GM12878 (cell line): ENCODE results near the gene CTRB2. TPM values are rescaled to one million over a fixed set of nuclear protein-coding genes. Genes with fewer than 3 reads are reported as not detected.

ENCODE experiments used
- ATAC-seq: fragments of 200-7000 bp; cut with Tn5 transposase; 3 replicates; pipeline ENCODE4 v1.9.1; 2020; ENCODE audit warnings: mild to moderate bottlenecking, moderate library complexity
- BruUV-seq: library from RNA; stranded (reverse); fragments of 400-500 nt; replicated peaks from 2 replicates; lab custom pipeline; 2021; lab: Mats Ljungman, UMichigan
- CTCF ChIA-PET: fragments of 300-600 bp; sonication (Branson Sonifier 250); formaldehyde crosslinking; extraction: SDS; loops from one replicate; lab custom pipeline; 2021; ENCODE audit warnings: inconsistent platforms; lab: Yijun Ruan, JAX
- POLR2A ChIA-PET: fragments of 350-600 bp; formaldehyde crosslinking; extraction: SDS; loops from one replicate; lab custom pipeline; 2021; ENCODE audit warnings: inconsistent platforms; lab: Charles Lee
- RAD21 ChIA-PET: fragments of 300-600 bp; sonication (Branson Sonifier 250); formaldehyde crosslinking; loops from one replicate; lab custom pipeline; 2023; ENCODE audit warnings: antibody characterized with exemption; ENCODE audit not compliant: unreplicated experiment; lab: Charles Lee
- SMC1A ChIA-PET: fragments of 300-600 bp; sonication (Branson Sonifier 250); formaldehyde crosslinking; loops from one replicate; lab custom pipeline; 2023; ENCODE audit not compliant: unreplicated experiment, uncharacterized antibody; lab: Charles Lee
- DNase-seq: peaks from one replicate; pipeline ENCODE4 v3.0.0-alpha.2; 2011; ENCODE audit warnings: low read depth, low spot score
- FAIRE-seq: peaks from 3 replicates; lab custom pipeline; 2011; peaks lifted over from hg19 to GRCh38; lab: Jason Lieb, UNC
- H2AFZ ChIP-seq: 2 replicates; pipeline ENCODE4 v1.6.0; 2011; ENCODE audit warnings: low read depth, low read length, control low read depth; ENCODE audit not compliant: control insufficient read depth
- H3K27ac ChIP-seq: 2 replicates; pipeline ENCODE4 v1.5.1; 2011; ENCODE audit warnings: control low read depth; ENCODE audit not compliant: control insufficient read depth, insufficient read depth
- H3K27me3 ChIP-seq, 2 experiments: replicated peaks in 1 of 2; 2 replicates each; pipeline versions ENCODE4 v1.6.0 to v1.6.1; 2011; ENCODE audit warnings: low read length in 1 of 2; ENCODE audit not compliant: control insufficient read depth in 2 of 2, insufficient read depth in 2 of 2
- H3K36me3 ChIP-seq, 2 experiments: 2 replicates each; pipeline ENCODE4 v1.5.1; 2011; ENCODE audit warnings: low read length in 1 of 2; ENCODE audit not compliant: control insufficient read depth in 2 of 2, insufficient read depth in 2 of 2
- H3K4me1 ChIP-seq: 2 replicates; pipeline ENCODE4 v1.6.1; 2011; ENCODE audit warnings: mild to moderate bottlenecking, low read length, moderate library complexity, mixed read lengths; ENCODE audit not compliant: control insufficient read depth, insufficient read depth
- H3K4me2 ChIP-seq: 2 replicates; pipeline ENCODE4 v1.6.0; 2011; ENCODE audit warnings: control low read depth; ENCODE audit not compliant: control insufficient read depth, insufficient read depth
- H3K4me3 ChIP-seq: fragments of 200-600 bp; sonication (generic); 2 replicates; pipeline ENCODE4 v1.5.1; 2016
- H3K79me2 ChIP-seq: 2 replicates; pipeline ENCODE4 v1.6.0; 2011; ENCODE audit warnings: low read length; ENCODE audit not compliant: control insufficient read depth, insufficient read depth
- H3K9ac ChIP-seq: 2 replicates; pipeline ENCODE4 v1.8.0; 2011; ENCODE audit warnings: low read length, control low read depth, mixed read lengths; ENCODE audit not compliant: control insufficient read depth, insufficient read depth
- H3K9me3 ChIP-seq: replicated peaks from 3 replicates; pipeline ENCODE4 v1.5.1; 2011; ENCODE audit warnings: mild to moderate bottlenecking, low read length; ENCODE audit not compliant: control insufficient read depth, insufficient read depth
- H4K20me1 ChIP-seq: 2 replicates; pipeline ENCODE4 v1.6.0; 2011; ENCODE audit not compliant: control insufficient read depth, insufficient read depth
- BRCA1 ChIP-seq: IDR thresholded peaks from 2 replicates; pipeline ENCODE4 v1.6.1; 2011; ENCODE audit warnings: low read depth, low read length, improper control_type of control experiment
- CBX3 ChIP-seq: fragments of 200-600 bp; sonication (generic); IDR thresholded peaks from 2 replicates; pipeline ENCODE4 v1.6.1; 2016; ENCODE audit warnings: low read depth, borderline replicate concordance
- CEBPB ChIP-seq, 2 experiments: fragments of 150-350 bp in 1 of 2; IDR thresholded peaks; 2 replicates each; pipeline ENCODE4 v1.6.1; 2012 to 2014; ENCODE audit warnings: low read depth in 2 of 2, low read length in 2 of 2, borderline replicate concordance in 1 of 2, inconsistent platforms in 1 of 2
- LARP7 ChIP-seq: fragments of 450-650 bp; IDR thresholded peaks from 2 replicates; pipeline ENCODE4 v1.6.1; 2017; ENCODE audit warnings: mild to moderate bottlenecking
- NFIC ChIP-seq: IDR thresholded peaks from 2 replicates; pipeline ENCODE4 v1.6.1; 2012; ENCODE audit warnings: low read depth, mild to moderate bottlenecking, inconsistent platforms, low read length, moderate library complexity
- NR2F1 ChIP-seq: fragments of 450-650 bp; conservative IDR thresholded peaks from 2 replicates; pipeline ENCODE4 v1.6.1; 2017; ENCODE audit warnings: mild to moderate bottlenecking
- PAX5 ChIP-seq: IDR thresholded peaks from 2 replicates; pipeline ENCODE4 v1.6.1; 2011; ENCODE audit warnings: low read depth, low read length, borderline replicate concordance
- PML ChIP-seq: IDR thresholded peaks from 2 replicates; pipeline ENCODE4 v1.6.1; 2012; ENCODE audit warnings: low read length, inconsistent platforms
- POLR2A ChIP-seq: IDR thresholded peaks from 2 replicates; pipeline ENCODE4 v1.6.1; 2011; ENCODE audit warnings: low read depth, mild to moderate bottlenecking, low read length
- RB1 ChIP-seq: fragments of 450-650 bp; formaldehyde crosslinking; IDR thresholded peaks from 2 replicates; pipeline ENCODE4 v1.6.1; 2017; ENCODE audit warnings: mild to moderate bottlenecking, borderline replicate concordance
- TCF7 ChIP-seq: IDR thresholded peaks from 2 replicates; pipeline ENCODE4 v1.6.1; 2014; ENCODE audit warnings: antibody characterized with exemption, borderline replicate concordance
- ZBED1 ChIP-seq: IDR thresholded peaks from 2 replicates; pipeline ENCODE4 v1.6.1; 2016; ENCODE audit warnings: borderline replicate concordance
- WGBS: methylation state at CpG from one replicate; pipeline ENCODE4 v1.1.6; 2016; ENCODE audit warnings: low lambda C conversion rate; ENCODE audit not compliant: insufficient replicate concordance, insufficient coverage; ENCODE audit errors: missing lambda C conversion rate; 5-methylcytosine and 5-hydroxymethylcytosine counted together
- in situ Hi-C: fragments of 300-500 bp; cut with MboI; formaldehyde crosslinking; loops from 9 replicates; pipeline ENCODE4 v1.14.3; 2018; ENCODE audit warnings: mixed read lengths
- intact Hi-C: fragments of 100-400 bp; cut with micrococcal nuclease; formaldehyde crosslinking; loops from one replicate; pipeline ENCODE4 v1.14.2; 2022; ENCODE audit not compliant: unreplicated experiment
- polyA plus RNA-seq, 11 experiments: library from polyadenylated mRNA; depleted of rRNA in 4 of 11; unstranded in 6 of 11; stranded (reverse) in 5 of 11; fragments of >200 nt; fragmentation: Nextera tagmentation in 4 of 11; fragmentation: Illumina TruSeq in 1 of 11; extraction: Ambion mirVana in 4 of 11; extraction: Trizol in 1 of 11; gene quantifications; 1 replicate in 1 of 11; 2 replicates in 10 of 11; pipeline versions ENCODE4 v1.2.1 to v1.2.3, GENCODE V29; 2011 to 2016; ENCODE audit warnings: inconsistent platforms in 2 of 11, missing spikeins in 2 of 11, low read depth in 1 of 11
- total RNA-seq, 4 experiments: library from RNA; depleted of rRNA in 3 of 4; stranded (reverse); fragments of >200 nt in 3 of 4; fragmentation: Illumina TruSeq in 1 of 4; extraction: Trizol in 1 of 4; gene quantifications; 2 replicates each; pipeline versions ENCODE4 v1.2.1 to v1.2.3, GENCODE V29; 2013 to 2021
- TF ChIP-seq, protein P1 (sequence below): IDR thresholded peaks from 2 replicates; pipeline ENCODE4 v1.6.1; 2011; ENCODE audit warnings: borderline replicate concordance, low read depth, mild to moderate bottlenecking, moderate library complexity, low read length; ENCODE audit not compliant: insufficient read depth, poor library complexity, severe bottlenecking

The CTRB2 gene
- total and polyA plus RNA-seq, 10 of the 15 experiments (the other 5 are each of a cell fraction or from before 2014, with no cell fraction given), result 9.4 TPM; not detected in 9

DNA sequence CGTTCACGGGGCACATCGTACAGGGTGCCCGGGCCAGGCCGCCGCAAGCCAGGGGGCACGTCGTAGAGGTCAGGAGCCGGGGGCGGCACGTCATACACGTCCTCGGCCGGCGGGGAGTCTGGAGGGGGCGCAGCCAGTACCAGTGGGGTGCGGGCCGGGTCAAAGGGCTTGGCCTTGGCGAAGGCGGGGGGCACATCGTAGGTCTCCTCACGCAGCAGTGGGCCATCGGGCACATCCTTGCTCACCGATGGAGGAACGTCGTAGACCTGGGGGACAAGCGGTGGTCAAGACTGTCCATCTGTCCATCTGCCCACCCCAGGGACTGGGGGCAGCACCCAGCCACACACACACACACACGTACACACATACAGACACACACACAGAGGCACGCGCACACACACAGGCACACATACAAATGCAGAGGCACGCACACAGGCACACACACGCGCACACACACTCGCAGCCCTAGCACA lies 28.8 kb upstream of the CTRB2 start:
- Histone ChIP-seq H3K79me2 (no peaks in the 10 kb centered on the region), H3K9me3 (no peaks in the 10 kb centered on the region), H2AFZ (no peak overlapping the region), H3K27ac (no peak overlapping the region), H3K9ac (no peak overlapping the region), H4K20me1 (no peaks in the 10 kb centered on the region), H3K4me2 (no peak overlapping the region), H3K27me3 (no peaks in the 10 kb centered on the region), H3K36me3 (no peaks in the 10 kb centered on the region; a peak in 1 of 4 replicates), H3K4me1 (no peaks in the 10 kb centered on the region), H3K4me3 (no peak overlapping the region)
- in situ Hi-C loops (no loop called here), intact Hi-C loops (loop anchor here (10.0 kb wide), 1 partner anchor 529 kb away; no protein-coding TSS in a partner anchor)
- ChIA-PET POLR2A (no interaction called here), RAD21 (interaction anchor here (1.0 to 7.9 kb wide), 3 partner anchors 10 to 147 kb away, joined by 3 to 150 read pairs (median 3); no protein-coding TSS in a partner anchor), SMC1A (interaction anchor here (1.0 to 1.2 kb wide), 3 partner anchors 9 to 150 kb away, joined by 3 to 5 read pairs (median 5); no protein-coding TSS in a partner anchor), CTCF (interaction anchor here (0.8 to 10.6 kb wide), 3 partner anchors 37 to 166 kb away, joined by 3 to 243 read pairs (median 79); no protein-coding TSS in a partner anchor)
- ATAC-seq (no peak), FAIRE-seq (no peak), DNase-seq (no peak)
- TF ChIP-seq TCF7, result no peak
- no peak for TF ChIP-seq RB1
- TF ChIP-seq NFIC, result no peak
- no peak for TF ChIP-seq PAX5
- TF ChIP-seq CEBPB (IDR thresholded peaks at IDR 0.05; ENCODE audit: borderline replicate concordance in 1 of 2, low read depth in 2 of 2, low read length in 2 of 2), result no peak
- no peak for TF ChIP-seq POLR2A
- no peak for TF ChIP-seq BRCA1
- no peak for TF ChIP-seq PML
- no peak for TF ChIP-seq NR2F1
- TF ChIP-seq CBX3, result no peak
- no peak for TF ChIP-seq ZBED1
- TF ChIP-seq, protein P1, sequence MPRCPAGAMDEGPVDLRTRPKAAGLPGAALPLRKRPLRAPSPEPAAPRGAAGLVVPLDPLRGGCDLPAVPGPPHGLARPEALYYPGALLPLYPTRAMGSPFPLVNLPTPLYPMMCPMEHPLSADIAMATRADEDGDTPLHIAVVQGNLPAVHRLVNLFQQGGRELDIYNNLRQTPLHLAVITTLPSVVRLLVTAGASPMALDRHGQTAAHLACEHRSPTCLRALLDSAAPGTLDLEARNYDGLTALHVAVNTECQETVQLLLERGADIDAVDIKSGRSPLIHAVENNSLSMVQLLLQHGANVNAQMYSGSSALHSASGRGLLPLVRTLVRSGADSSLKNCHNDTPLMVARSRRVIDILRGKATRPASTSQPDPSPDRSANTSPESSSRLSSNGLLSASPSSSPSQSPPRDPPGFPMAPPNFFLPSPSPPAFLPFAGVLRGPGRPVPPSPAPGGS, result no peak
- no peak for TF ChIP-seq LARP7
- no TSS peak for BruUV-seq
- 96% methylated on average over 23 of the region's 34 CpGs for WGBS
